Activated naive CD8-positive, alpha-beta T cell treated with anti-CD3 and anti-CD28 coated beads, Interleukin-2, amount 50 U/mL, for 16 hours (primary cell): ENCODE data around the gene PHLDA2.
"Not testable (repeated sequence)": the region's sequence is repeated elsewhere in the genome, so short reads cannot be mapped to it uniquely, and the experiment has no call there.

ENCODE experiments used
- DNase-seq: peaks from one replicate; pipeline ENCODE4 v3.0.0-alpha.2; 2020; ENCODE audit warnings: low read depth, low spot score

The PHLDA2 gene

GRCh38 chr11:2945031-2945756 is 16.0 kb upstream of the PHLDA2 start:
- no peak for DNase-seq

- DNase-seq: no peak
These were observed 15.3 kb upstream of the PHLDA2 start for GRCh38 chr11:2944530-2944929.

- no peak for DNase-seq
These were observed 14.5 kb upstream of the PHLDA2 start for GRCh38 chr11:2943711-2944118.

- no peak for DNase-seq
These were observed 13.9 kb upstream of the PHLDA2 start for GRCh38 chr11:2942872-2943710.

GRCh38 chr11:2942447-2942846 is 13.2 kb upstream of the PHLDA2 start:
- DNase-seq: no peak

- DNase-seq: no peak
These were observed 12.0 kb upstream of the PHLDA2 start for GRCh38 chr11:2940921-2941821.

GRCh38 chr11:2940147-2940920 is 11.1 kb upstream of the PHLDA2 start:
- no peak for DNase-seq

GRCh38 chr11:2938458-2939418 is 9.5 kb upstream of the PHLDA2 start:
- DNase-seq: not testable (repeated sequence)

- DNase-seq: not testable (repeated sequence)
These were observed 8.6 kb upstream of the PHLDA2 start for GRCh38 chr11:2937641-2938457.

- no peak for DNase-seq
These were observed 5.5 kb upstream of the PHLDA2 start for GRCh38 chr11:2934611-2935239.

- no peak for DNase-seq
These were observed 4.9 kb upstream of the PHLDA2 start for GRCh38 chr11:2934021-2934550.

- DNase-seq: no peak
These were observed 4.3 kb upstream of the PHLDA2 start for GRCh38 chr11:2933375-2934020.

- DNase-seq: no peak
These were observed 3.6 kb upstream of the PHLDA2 start for GRCh38 chr11:2932850-2933251.

GRCh38 chr11:2931771-2932738 is 2.8 kb upstream of the PHLDA2 start:
- DNase-seq: no peak

GRCh38 chr11:2931420-2931746 is 2.2 kb upstream of the PHLDA2 start:
- DNase-seq: no peak

GRCh38 chr11:2930704-2931419 is 1.6 kb upstream of the PHLDA2 start:
- DNase-seq: no peak
